ENCODE measurements around the gene CBX2.

The CBX2 gene

GRCh38 chr17:79808763-79809529 is 31.0 kb downstream of the CBX2 start:
- Histone ChIP-seq H3K36me3 (ENCODE audit: control insufficient read depth, insufficient read depth, low read length) (no peaks in the 10 kb centered on the region), H3K27me3 (ENCODE audit: control insufficient read depth, insufficient read depth, low read length) (peaks cover 82% of the 10 kb centered on the region), H3K4me3 (ENCODE audit: low read depth, low read length) (peak overlapping the region; percentile 32), H3K4me1 (ENCODE audit: control insufficient read depth, insufficient read depth, low read length) (peaks cover 19% of the 10 kb centered on the region), H3K9ac (ENCODE audit: low read depth, low read length) (no peak overlapping the region), H3K9me3 (ENCODE audit: control insufficient read depth, insufficient read depth, low read length) (no peaks in the 10 kb centered on the region)

GRCh38 chr17:79809530-79810129 is 31.7 kb downstream of the CBX2 start:
- no peak overlapping the region for H3K9ac ChIP-seq (ENCODE audit: low read depth, low read length)
- peaks cover 18% of the 10 kb centered on the region for H3K4me1 ChIP-seq (ENCODE audit: control insufficient read depth, insufficient read depth, low read length)
- peak overlapping the region; percentile 32 for H3K4me3 ChIP-seq (ENCODE audit: low read depth, low read length)
- H3K36me3 ChIP-seq (ENCODE audit: control insufficient read depth, insufficient read depth, low read length): no peaks in the 10 kb centered on the region
- H3K9me3 ChIP-seq (ENCODE audit: control insufficient read depth, insufficient read depth, low read length): no peaks in the 10 kb centered on the region
- H3K27me3 ChIP-seq (ENCODE audit: control insufficient read depth, insufficient read depth, low read length): peaks cover 82% of the 10 kb centered on the region

GRCh38 chr17:79810130-79811010 is 32.4 kb downstream of the CBX2 start:
- no peak overlapping the region for H3K9ac ChIP-seq (ENCODE audit: low read depth, low read length)
- no peaks in the 10 kb centered on the region for H3K36me3 ChIP-seq (ENCODE audit: control insufficient read depth, insufficient read depth, low read length)
- H3K27me3 ChIP-seq (ENCODE audit: control insufficient read depth, insufficient read depth, low read length): peaks cover 82% of the 10 kb centered on the region
- H3K4me1 ChIP-seq (ENCODE audit: control insufficient read depth, insufficient read depth, low read length): peaks cover 13% of the 10 kb centered on the region
- no peaks in the 10 kb centered on the region for H3K9me3 ChIP-seq (ENCODE audit: control insufficient read depth, insufficient read depth, low read length)
- H3K4me3 ChIP-seq (ENCODE audit: low read depth, low read length): no peak overlapping the region

- Histone ChIP-seq H3K27me3 (ENCODE audit: control insufficient read depth, insufficient read depth, low read length) (peaks cover 81% of the 10 kb centered on the region), H3K9me3 (ENCODE audit: control insufficient read depth, insufficient read depth, low read length) (no peaks in the 10 kb centered on the region), H3K36me3 (ENCODE audit: control insufficient read depth, insufficient read depth, low read length) (no peaks in the 10 kb centered on the region), H3K4me3 (ENCODE audit: low read depth, low read length) (peak overlapping the region; percentile 30), H3K4me1 (ENCODE audit: control insufficient read depth, insufficient read depth, low read length) (peaks cover 9% of the 10 kb centered on the region), H3K9ac (ENCODE audit: low read depth, low read length) (no peak overlapping the region)
These were observed 33.3 kb downstream of the CBX2 start for GRCh38 chr17:79811011-79811867.

GRCh38 chr17:79811868-79812352 is 34.0 kb downstream of the CBX2 start:
- H3K9ac ChIP-seq (ENCODE audit: low read depth, low read length): no peak overlapping the region
- H3K4me1 ChIP-seq (ENCODE audit: control insufficient read depth, insufficient read depth, low read length): peaks cover 9% of the 10 kb centered on the region
- H3K9me3 ChIP-seq (ENCODE audit: control insufficient read depth, insufficient read depth, low read length): no peaks in the 10 kb centered on the region
- H3K36me3 ChIP-seq (ENCODE audit: control insufficient read depth, insufficient read depth, low read length): no peaks in the 10 kb centered on the region
- H3K4me3 ChIP-seq (ENCODE audit: low read depth, low read length): peak overlapping the region; percentile 30
- H3K27me3 ChIP-seq (ENCODE audit: control insufficient read depth, insufficient read depth, low read length): peaks cover 81% of the 10 kb centered on the region

- Histone ChIP-seq H3K9ac (ENCODE audit: low read depth, low read length) (no peak overlapping the region), H3K9me3 (ENCODE audit: control insufficient read depth, insufficient read depth, low read length) (no peaks in the 10 kb centered on the region), H3K4me3 (ENCODE audit: low read depth, low read length) (peak overlapping the region; percentile 30), H3K27me3 (ENCODE audit: control insufficient read depth, insufficient read depth, low read length) (peaks cover 81% of the 10 kb centered on the region), H3K4me1 (ENCODE audit: control insufficient read depth, insufficient read depth, low read length) (peaks cover 9% of the 10 kb centered on the region), H3K36me3 (ENCODE audit: control insufficient read depth, insufficient read depth, low read length) (no peaks in the 10 kb centered on the region)
These were observed 34.7 kb downstream of the CBX2 start for GRCh38 chr17:79812353-79813258.

GRCh38 chr17:79813297-79814126 is 35.6 kb downstream of the CBX2 start:
- peaks cover 81% of the 10 kb centered on the region for H3K27me3 ChIP-seq (ENCODE audit: control insufficient read depth, insufficient read depth, low read length)
- no peaks in the 10 kb centered on the region for H3K36me3 ChIP-seq (ENCODE audit: control insufficient read depth, insufficient read depth, low read length)
- H3K4me1 ChIP-seq (ENCODE audit: control insufficient read depth, insufficient read depth, low read length): peaks cover 9% of the 10 kb centered on the region
- no peak overlapping the region for H3K9ac ChIP-seq (ENCODE audit: low read depth, low read length)
- no peaks in the 10 kb centered on the region for H3K9me3 ChIP-seq (ENCODE audit: control insufficient read depth, insufficient read depth, low read length)
- peak overlapping the region; percentile 12 for H3K4me3 ChIP-seq (ENCODE audit: low read depth, low read length)

GRCh38 chr17:79814127-79814973 is 36.4 kb downstream of the CBX2 start:
- H3K9ac ChIP-seq (ENCODE audit: low read depth, low read length): no peak overlapping the region
- H3K4me3 ChIP-seq (ENCODE audit: low read depth, low read length): peak overlapping the region; percentile 12
- no peaks in the 10 kb centered on the region for H3K9me3 ChIP-seq (ENCODE audit: control insufficient read depth, insufficient read depth, low read length)
- H3K27me3 ChIP-seq (ENCODE audit: control insufficient read depth, insufficient read depth, low read length): peaks cover 81% of the 10 kb centered on the region
- peaks cover 4% of the 10 kb centered on the region for H3K4me1 ChIP-seq (ENCODE audit: control insufficient read depth, insufficient read depth, low read length)
- H3K36me3 ChIP-seq (ENCODE audit: control insufficient read depth, insufficient read depth, low read length): no peaks in the 10 kb centered on the region

- Histone ChIP-seq H3K9me3 (ENCODE audit: control insufficient read depth, insufficient read depth, low read length) (no peaks in the 10 kb centered on the region), H3K36me3 (ENCODE audit: control insufficient read depth, insufficient read depth, low read length) (no peaks in the 10 kb centered on the region), H3K9ac (ENCODE audit: low read depth, low read length) (no peak overlapping the region), H3K27me3 (ENCODE audit: control insufficient read depth, insufficient read depth, low read length) (peaks cover 87% of the 10 kb centered on the region), H3K4me3 (ENCODE audit: low read depth, low read length) (peak overlapping the region; percentile 12), H3K4me1 (ENCODE audit: control insufficient read depth, insufficient read depth, low read length) (peaks cover 4% of the 10 kb centered on the region)
These were observed 37.3 kb downstream of the CBX2 start for GRCh38 chr17:79814974-79815835.
